GM18508 (cell line): Measurements from ENCODE around the gene RPP38.

ENCODE experiments used
- ATAC-seq: cut with Tn5 transposase; IDR thresholded peaks from one replicate; pipeline ENCODE4 v1.9.1; 2021; ENCODE audit warnings: moderate number of reproducible peaks; ENCODE audit not compliant: insufficient read depth, unreplicated experiment

RPP38 gene, protein sequence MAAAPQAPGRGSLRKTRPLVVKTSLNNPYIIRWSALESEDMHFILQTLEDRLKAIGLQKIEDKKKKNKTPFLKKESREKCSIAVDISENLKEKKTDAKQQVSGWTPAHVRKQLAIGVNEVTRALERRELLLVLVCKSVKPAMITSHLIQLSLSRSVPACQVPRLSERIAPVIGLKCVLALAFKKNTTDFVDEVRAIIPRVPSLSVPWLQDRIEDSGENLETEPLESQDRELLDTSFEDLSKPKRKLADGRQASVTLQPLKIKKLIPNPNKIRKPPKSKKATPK

GRCh38 chr10:15097011-15097812 is at the start of gene RPP38:
RPP38 (plus strand) TSS chr10:15097355; CDS start chr10:15103315, 5,960 bp downstream.
- ATAC-seq: peak; percentile 71

DNA sequence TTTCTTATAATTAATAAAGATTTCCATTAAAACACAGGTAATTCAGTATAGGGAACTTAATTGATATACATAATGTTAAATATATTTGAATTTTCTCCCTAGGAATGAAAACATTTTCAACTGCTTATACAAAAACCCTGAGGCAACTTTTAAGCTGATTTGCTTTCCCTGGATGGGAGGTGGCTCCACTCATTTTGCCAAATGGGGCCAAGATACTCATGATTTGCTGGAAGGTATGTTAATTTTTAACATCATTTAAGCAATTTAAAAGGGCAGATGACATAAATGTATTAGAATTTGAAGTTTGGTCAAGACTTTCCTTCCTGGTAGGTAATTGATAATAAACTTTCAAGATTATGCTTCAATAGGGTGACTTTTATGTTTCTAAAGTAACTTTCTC is 47.6 kb upstream of the RPP38 start:
- ATAC-seq: no peak

GRCh38 chr10:15052121-15052520 is 45.0 kb upstream of the RPP38 start:
- no peak for ATAC-seq

DNA sequence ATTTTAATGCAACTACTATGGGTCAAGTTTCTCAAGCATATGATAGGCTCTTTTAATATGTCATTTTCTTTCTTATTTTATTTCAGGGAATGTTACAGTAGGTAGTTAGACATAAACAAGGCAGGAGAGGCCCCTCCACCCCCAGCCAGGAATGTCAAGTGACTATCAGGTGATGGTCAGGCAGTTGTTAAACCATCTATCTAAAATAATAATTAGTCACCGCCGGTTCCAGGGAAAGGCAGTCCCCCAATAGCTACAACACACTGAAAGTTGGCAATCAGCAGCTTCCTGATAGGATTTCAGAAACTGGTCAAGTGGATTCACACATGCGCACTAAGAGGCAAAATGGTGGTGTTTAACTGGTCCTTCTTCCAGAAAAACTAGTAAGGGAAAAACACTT is 44.1 kb upstream of the RPP38 start:
- ATAC-seq: no peak

DNA sequence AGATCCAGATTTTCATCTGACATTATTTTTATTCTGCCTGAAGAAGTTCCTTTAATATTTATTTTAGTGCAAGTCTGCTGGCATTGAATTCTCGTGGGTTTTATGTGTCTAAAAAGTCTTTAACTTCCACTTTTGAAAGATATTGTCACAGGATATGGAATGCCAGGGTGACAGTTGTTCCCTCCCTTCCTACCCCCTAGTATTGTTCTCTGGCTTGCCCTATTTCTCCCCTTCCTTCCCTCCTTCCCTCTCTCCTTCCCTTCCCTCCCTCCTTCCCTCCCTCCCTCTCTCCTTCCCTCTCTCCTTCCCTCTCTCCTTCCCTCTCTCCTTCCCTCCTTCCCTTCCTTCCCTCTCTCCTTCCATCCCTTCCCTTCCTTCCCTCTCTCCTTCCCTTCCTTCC is 38.5 kb upstream of the RPP38 start:
- ATAC-seq: no peak

DNA sequence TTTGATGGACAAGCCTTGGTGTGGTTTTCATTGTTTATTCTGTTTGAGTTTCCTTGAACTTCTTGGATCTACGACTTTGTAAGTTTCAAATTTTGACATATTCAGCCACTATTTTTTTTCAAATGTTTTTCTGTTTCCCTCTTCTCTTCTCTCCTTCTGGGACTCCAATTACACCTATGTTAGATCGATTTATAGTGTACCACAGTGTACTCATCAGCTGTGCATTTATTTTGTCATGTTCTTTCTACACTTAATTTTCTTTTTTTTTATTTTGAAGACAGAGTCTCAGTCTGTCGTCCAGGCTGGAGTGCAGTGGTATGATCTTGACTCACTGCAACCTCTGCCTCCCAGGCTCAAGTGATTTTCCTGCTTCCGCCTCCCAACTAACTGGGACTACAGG is 37.2 kb upstream of the RPP38 start:
- no peak for ATAC-seq

DNA sequence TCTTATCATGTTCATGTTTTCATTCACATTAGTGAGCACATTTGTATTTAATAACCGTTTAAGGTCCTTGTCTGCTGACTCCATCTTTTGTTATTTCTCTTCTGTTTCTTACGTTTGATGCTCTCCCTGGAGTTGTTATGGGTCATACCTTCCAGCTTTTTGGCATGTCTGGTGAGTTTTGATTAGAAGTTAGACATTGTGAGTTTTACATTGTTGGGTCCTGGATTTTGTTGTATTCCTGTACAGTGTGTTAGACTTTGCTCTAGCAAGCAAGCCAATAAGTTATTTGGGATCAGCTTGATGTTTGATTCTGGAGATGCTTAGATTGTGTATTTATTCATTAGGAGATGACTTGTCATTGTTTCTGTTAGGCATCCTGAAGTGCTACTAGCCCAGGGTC is 36.5 kb upstream of the RPP38 start:
- ATAC-seq: no peak

- ATAC-seq: no peak
Measured at GRCh38 chr10:15067154-15067553, 30.0 kb upstream of the RPP38 start.

DNA sequence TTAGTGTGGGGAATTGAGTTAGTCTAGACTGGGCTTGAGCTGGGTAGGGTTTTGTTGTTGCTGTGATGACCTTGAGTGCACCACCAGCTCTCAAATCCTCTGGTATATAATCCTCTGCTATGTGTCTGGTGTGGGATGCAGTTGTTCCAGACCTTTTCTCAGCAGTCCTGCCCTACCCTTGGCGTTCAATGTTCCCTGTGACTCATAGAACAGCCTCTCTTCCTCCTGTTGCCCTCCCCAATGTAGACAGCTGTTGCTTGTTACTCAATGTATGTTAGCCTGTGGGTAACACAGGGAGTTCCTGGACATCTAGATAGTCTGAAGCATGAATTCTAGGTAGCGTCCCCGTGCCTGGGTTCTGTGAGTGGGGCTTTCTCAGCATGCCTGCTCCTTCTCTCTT is 28.4 kb upstream of the RPP38 start:
- ATAC-seq: no peak

DNA sequence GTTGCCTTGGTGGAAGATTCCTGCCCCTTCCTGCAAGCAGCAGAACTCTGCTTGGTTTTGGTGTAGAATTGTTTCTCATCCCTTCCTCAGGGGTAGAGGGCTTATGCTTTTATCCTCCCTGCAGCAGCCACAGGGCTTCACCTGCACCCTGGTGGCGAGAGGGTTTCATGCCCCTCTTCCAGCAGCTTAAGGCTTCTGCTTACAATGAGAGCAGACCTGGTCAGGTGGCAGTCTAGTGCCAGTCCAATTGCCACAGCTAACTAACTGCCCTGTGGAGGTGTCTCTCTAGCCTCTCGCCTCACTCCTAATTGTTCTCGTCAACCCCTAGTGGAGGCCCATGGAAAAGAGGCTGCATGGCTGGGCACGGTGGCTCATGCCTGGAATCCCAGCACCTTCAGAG is 27.9 kb upstream of the RPP38 start:
- no peak for ATAC-seq

- ATAC-seq: no peak
Measured at GRCh38 chr10:15072358-15072757, 24.8 kb upstream of the RPP38 start.

DNA sequence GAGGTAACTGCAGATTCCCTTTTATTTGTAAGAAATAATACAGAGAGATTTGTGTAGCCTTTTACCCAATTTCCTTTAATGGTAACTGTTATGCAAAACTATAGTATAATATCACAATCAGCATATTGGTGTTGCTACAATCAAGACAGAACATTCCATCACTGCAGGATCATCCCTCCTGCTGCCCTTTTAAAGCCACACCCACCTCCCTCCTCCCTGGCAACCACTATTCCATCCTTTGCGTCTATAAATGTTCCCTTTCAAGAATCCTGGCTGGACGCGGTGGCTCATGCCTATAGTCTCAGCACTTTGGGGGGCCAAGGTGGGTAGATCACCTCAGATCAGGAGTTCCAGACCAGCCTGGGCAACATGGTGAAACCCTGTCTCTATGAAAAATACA is 21.7 kb upstream of the RPP38 start:
- no peak for ATAC-seq

GRCh38 chr10:15083674-15084501 is 13.3 kb upstream of the RPP38 start:
- ATAC-seq: no peak

DNA sequence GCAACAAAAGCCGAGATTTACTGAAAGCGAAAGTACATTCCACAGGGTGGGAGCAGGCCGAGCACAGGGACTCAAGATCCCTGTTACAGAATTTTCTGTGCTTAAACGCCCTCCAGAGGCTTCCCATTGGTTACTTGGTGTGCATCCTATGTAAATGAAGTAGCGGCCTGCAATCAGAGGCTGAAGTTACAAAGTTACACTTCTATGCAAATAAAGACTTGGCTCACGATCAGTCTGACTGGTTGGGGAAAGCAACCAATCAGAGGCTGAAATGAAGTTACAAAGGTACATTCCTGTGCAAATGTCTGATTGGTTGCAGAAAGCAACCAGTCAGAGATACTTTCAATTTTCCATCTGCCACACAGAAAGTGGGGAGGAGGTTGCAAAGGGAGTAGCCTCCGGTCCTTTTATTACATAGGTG is 12.6 kb upstream of the RPP38 start:
- ATAC-seq: no peak

GRCh38 chr10:15088428-15089261 is 8.5 kb upstream of the RPP38 start, which contains the start of gene ACBD7:
ACBD7 (minus strand) TSS chr10:15088776; CDS start chr10:15088728, 48 bp downstream.
- ATAC-seq: peak; percentile 75

DNA sequence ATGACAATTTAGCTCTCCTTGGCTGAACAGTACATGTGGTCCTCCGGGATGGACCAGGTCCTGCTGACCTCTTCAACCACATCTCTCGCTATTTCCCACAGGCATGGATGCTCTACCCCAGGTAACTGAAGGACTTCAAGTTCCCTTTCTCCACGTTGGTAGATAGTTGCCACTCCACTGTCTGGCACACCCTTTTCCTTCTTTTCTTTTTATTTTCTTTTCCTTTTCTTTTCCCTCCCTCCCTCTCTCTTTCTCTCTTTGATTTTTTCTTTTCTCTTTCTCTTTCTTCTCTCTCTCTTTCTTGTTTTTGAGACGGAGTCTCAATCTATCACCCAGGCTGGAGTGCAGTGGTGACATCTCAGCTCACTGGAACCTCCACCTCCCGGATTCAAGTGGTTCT is 5.7 kb upstream of the RPP38 start:
- ATAC-seq: no peak

- no peak for ATAC-seq
Measured at GRCh38 chr10:15092855-15093408, 4.2 kb upstream of the RPP38 start.

GRCh38 chr10:15096661-15097010 is 519 bp upstream of the RPP38 start:
- peak; percentile 3 for ATAC-seq

DNA sequence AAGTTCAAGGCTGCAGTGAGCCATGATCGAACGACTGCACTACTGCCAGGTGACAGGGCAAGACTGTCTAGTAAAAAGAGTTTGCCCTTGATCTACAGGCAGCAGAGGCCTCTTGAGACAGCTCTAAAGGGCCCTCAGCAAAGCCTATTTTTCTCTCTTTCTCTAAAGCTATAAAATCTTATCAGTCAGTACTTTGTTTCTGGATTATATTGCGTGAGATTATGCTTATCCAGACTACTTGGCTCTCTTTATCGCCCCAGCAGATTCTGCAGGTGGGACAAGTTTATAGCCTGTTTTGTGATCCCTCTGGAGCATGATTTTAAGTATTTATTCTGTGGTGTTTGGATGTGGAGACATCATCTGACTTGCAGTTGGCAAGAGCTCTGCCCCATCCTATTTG is 2.7 kb downstream of the RPP38 start:
- ATAC-seq: no peak

- no peak for ATAC-seq
Measured at GRCh38 chr10:15103513-15103912, 6.4 kb downstream of the RPP38 start.
